Measurements from ENCODE around the gene CHD8.
"Not testable (repeated sequence)": the region's sequence is repeated elsewhere in the genome, so short reads cannot be mapped to it uniquely, and the experiment has no call there.

CHD8 gene

GRCh38 chr14:21405097-21405496 is 50.8 kb downstream of the CHD8 start:
- H3K9me3 Mint-ChIP-seq: no peaks in the 10 kb centered on the region
- no peak overlapping the region for H3K4me3 Mint-ChIP-seq
- no peak for ATAC-seq
- no peak for DNase-seq (ENCODE audit: low spot score in 2 of 2)
- peaks cover 100% of the 10 kb centered on the region for H3K36me3 Mint-ChIP-seq
- no peak overlapping the region for H3K27ac Mint-ChIP-seq
- no peaks in the 10 kb centered on the region for H3K4me1 Mint-ChIP-seq

- Mint-ChIP-seq H3K9me3 (no peaks in the 10 kb centered on the region), H3K36me3 (peaks cover 100% of the 10 kb centered on the region), H3K4me3 (no peak overlapping the region), H3K4me1 (no peaks in the 10 kb centered on the region), H3K27ac (no peak overlapping the region)
- ATAC-seq: no peak
- DNase-seq (ENCODE audit: low spot score in 2 of 2): no peak
These were observed 56.5 kb downstream of the CHD8 start for GRCh38 chr14:21399311-21399870.

GRCh38 chr14:21398901-21399300 is 57.0 kb downstream of the CHD8 start:
- DNase-seq (ENCODE audit: low spot score in 2 of 2) (no peak), ATAC-seq (no peak)
- H3K4me1 Mint-ChIP-seq: no peaks in the 10 kb centered on the region
- no peaks in the 10 kb centered on the region for H3K9me3 Mint-ChIP-seq
- H3K36me3 Mint-ChIP-seq: peaks cover 100% of the 10 kb centered on the region
- no peak overlapping the region for H3K4me3 Mint-ChIP-seq
- H3K27ac Mint-ChIP-seq: no peak overlapping the region

- no peak overlapping the region for H3K4me3 Mint-ChIP-seq
- DNase-seq (ENCODE audit: low spot score in 2 of 2): no peak
- H3K36me3 Mint-ChIP-seq: peaks cover 100% of the 10 kb centered on the region
- ATAC-seq: no peak
- no peaks in the 10 kb centered on the region for H3K4me1 Mint-ChIP-seq
- no peak overlapping the region for H3K27ac Mint-ChIP-seq
- no peaks in the 10 kb centered on the region for H3K9me3 Mint-ChIP-seq
These were observed 60.5 kb downstream of the CHD8 start for GRCh38 chr14:21395450-21395849.

- ATAC-seq (no peak), DNase-seq (ENCODE audit: low spot score in 2 of 2) (no peak)
- Mint-ChIP-seq H3K4me3 (peak overlapping the region; percentile 98), H3K4me1 (peaks cover 37% of the 10 kb centered on the region), H3K9me3 (no peaks in the 10 kb centered on the region), H3K27ac (peak overlapping the region; percentile 100), H3K36me3 (peaks cover 100% of the 10 kb centered on the region)
These were observed 70.6 kb downstream of the CHD8 start for GRCh38 chr14:21385188-21385904.

- peak; percentile 63 for ATAC-seq
- DNase-seq (ENCODE audit: low spot score in 2 of 2): no peak
- H3K9me3 Mint-ChIP-seq: no peaks in the 10 kb centered on the region
- H3K36me3 Mint-ChIP-seq: peaks cover 100% of the 10 kb centered on the region
- peaks cover 37% of the 10 kb centered on the region for H3K4me1 Mint-ChIP-seq
- H3K4me3 Mint-ChIP-seq: peak overlapping the region; percentile 98
- peak overlapping the region; percentile 100 for H3K27ac Mint-ChIP-seq
These were observed 71.5 kb downstream of the CHD8 start for GRCh38 chr14:21384494-21384851.

- H3K36me3 Mint-ChIP-seq: peaks cover 100% of the 10 kb centered on the region
- DNase-seq (ENCODE audit: low spot score in 2 of 2) (peak; percentile 83 to 97), ATAC-seq (peak; percentile 94)
- peak within 1 kb of the TSS; percentile 98 for H3K4me3 Mint-ChIP-seq
- H3K27ac Mint-ChIP-seq: peak within 1 kb of the TSS; percentile 100
- H3K4me1 Mint-ChIP-seq: peaks cover 37% of the 10 kb centered on the region
- H3K9me3 Mint-ChIP-seq: no peaks in the 10 kb centered on the region
These were observed 72.0 kb downstream of the CHD8 start, which contains the start of gene SUPT16H for GRCh38 chr14:21383848-21384493. SUPT16H (minus strand) TSS chr14:21384019; CDS start chr14:21383927, 92 bp downstream.

GRCh38 chr14:21382886-21383847 is 72.8 kb downstream of the CHD8 start:
- H3K9me3 Mint-ChIP-seq: no peaks in the 10 kb centered on the region
- peaks cover 100% of the 10 kb centered on the region for H3K36me3 Mint-ChIP-seq
- peaks cover 41% of the 10 kb centered on the region for H3K4me1 Mint-ChIP-seq
- DNase-seq (ENCODE audit: low spot score in 2 of 2) (peak; percentile 40 to 83), ATAC-seq (peak; percentile 69)
- peak overlapping the region; percentile 98 for H3K4me3 Mint-ChIP-seq
- H3K27ac Mint-ChIP-seq: peak overlapping the region; percentile 100

GRCh38 chr14:21382095-21382494 is 73.8 kb downstream of the CHD8 start:
- H3K9me3 Mint-ChIP-seq: no peaks in the 10 kb centered on the region
- DNase-seq (ENCODE audit: low spot score in 2 of 2) (no peak), ATAC-seq (no peak)
- peak overlapping the region; percentile 98 for H3K4me3 Mint-ChIP-seq
- H3K4me1 Mint-ChIP-seq: peaks cover 44% of the 10 kb centered on the region
- peaks cover 100% of the 10 kb centered on the region for H3K36me3 Mint-ChIP-seq
- peak overlapping the region; percentile 100 for H3K27ac Mint-ChIP-seq

GRCh38 chr14:21379338-21379737 is 76.6 kb downstream of the CHD8 start:
- Mint-ChIP-seq H3K4me1 (peaks cover 31% of the 10 kb centered on the region), H3K4me3 (no peak overlapping the region), H3K27ac (no peak overlapping the region), H3K9me3 (no peaks in the 10 kb centered on the region), H3K36me3 (peaks cover 100% of the 10 kb centered on the region)
- DNase-seq (ENCODE audit: low spot score in 2 of 2): no peak
- ATAC-seq: no peak

GRCh38 chr14:21373980-21374379 is 81.9 kb downstream of the CHD8 start:
- DNase-seq (ENCODE audit: low spot score in 2 of 2): no peak
- Mint-ChIP-seq H3K36me3 (peaks cover 100% of the 10 kb centered on the region), H3K4me3 (no peak overlapping the region), H3K9me3 (no peaks in the 10 kb centered on the region), H3K4me1 (peaks cover 11% of the 10 kb centered on the region), H3K27ac (no peak overlapping the region)
- no peak for ATAC-seq

GRCh38 chr14:21372814-21373213 is 83.1 kb downstream of the CHD8 start:
- ATAC-seq; DNase-seq (ENCODE audit: low spot score in 2 of 2); H3K9me3 Mint-ChIP-seq; H3K27ac Mint-ChIP-seq; H3K4me1 Mint-ChIP-seq; H3K4me3 Mint-ChIP-seq: not testable (repeated sequence)
- peaks cover 100% of the 10 kb centered on the region for H3K36me3 Mint-ChIP-seq

- DNase-seq (ENCODE audit: low spot score in 2 of 2) (no peak), ATAC-seq (no peak)
- Mint-ChIP-seq H3K36me3 (peaks cover 100% of the 10 kb centered on the region), H3K9me3 (no peaks in the 10 kb centered on the region), H3K4me1 (no peaks in the 10 kb centered on the region), H3K27ac (no peak overlapping the region), H3K4me3 (no peak overlapping the region)
These were observed 85.8 kb downstream of the CHD8 start for GRCh38 chr14:21369949-21370679.

- no peak for ATAC-seq
- Mint-ChIP-seq H3K4me3 (no peak overlapping the region), H3K4me1 (no peaks in the 10 kb centered on the region), H3K36me3 (peaks cover 100% of the 10 kb centered on the region), H3K27ac (peak overlapping the region; percentile 17), H3K9me3 (no peaks in the 10 kb centered on the region)
- no peak for DNase-seq (ENCODE audit: low spot score in 2 of 2)
These were observed 88.3 kb downstream of the CHD8 start for GRCh38 chr14:21367582-21368144.

Data from stimulated activated effector memory CD8-positive, alpha-beta T cell treated with anti-CD3 and anti-CD28 coated beads, Interleukin-12 subunit alpha, Interleukin-12 subunit beta, amount 100 ng/mL, for 72 hours (primary cell).